Right lobe of liver (tissue), 6 donors: ENCODE results near the gene FUOM. TPM values are rescaled to one million over a fixed set of nuclear protein-coding genes. Genes with fewer than 3 reads are reported as not detected.
A peak's percentile ranks its signal among the peaks of the same experiment; 100 is the strongest.

Experiments
- ATAC-seq, 4 donors: fragments of 200-7000 bp; cut with Tn5 transposase; one replicate each; pipeline ENCODE4 v1.9.1; 2020; ENCODE audit warnings: mild to moderate bottlenecking in 4 of 4, moderate library complexity in 4 of 4
- DNase-seq, 3 donors: peaks; one replicate each; pipeline ENCODE4 v3.0.0-alpha.2; 2020
- H3K27ac ChIP-seq, 3 donors: fragments of 200-600 bp; one replicate each; pipeline ENCODE4 v1.8.0; 2022
- H3K27me3 ChIP-seq, 2 donors: fragments of 200-600 bp; one replicate each; pipeline ENCODE4 v1.8.0; 2022
- H3K36me3 ChIP-seq, 4 donors: fragments of 200-600 bp; sonication (generic) in 1 of 4; one replicate each; pipeline versions ENCODE4 v1.5.1 to v1.8.0; 2017 to 2022; ENCODE audit warnings: control low read depth in 1 of 4
- H3K4me1 ChIP-seq, 4 donors: fragments of 200-600 bp; sonication (generic) in 1 of 4; one replicate each; pipeline versions ENCODE4 v1.5.1 to v1.8.0; 2017 to 2022; ENCODE audit warnings: control low read depth in 1 of 4
- H3K4me3 ChIP-seq, 3 donors: fragments of 200-600 bp; one replicate each; pipeline ENCODE4 v1.8.0; 2022
- H3K9me3 ChIP-seq, 4 donors: fragments of 200-600 bp; sonication (generic) in 1 of 4; one replicate each; pipeline versions ENCODE4 v1.5.1 to v1.8.0; 2017 to 2022; ENCODE audit warnings: control low read depth in 1 of 4
- POLR2A ChIP-seq: fragments of 450-650 bp; IDR thresholded peaks from one replicate; pipeline ENCODE4 v1.6.1; 2017; ENCODE audit warnings: antibody characterized with exemption, mild to moderate bottlenecking
- WGBS: methylation state at CpG from one replicate; pipeline ENCODE4 v1.1.6; 2018; ENCODE audit warnings: low coverage, low lambda C conversion rate; ENCODE audit not compliant: insufficient coverage; ENCODE audit errors: missing lambda C conversion rate; 5-methylcytosine and 5-hydroxymethylcytosine counted together
- intact Hi-C, 2 donors: fragments of 100-400 bp; cut with DNase I; formaldehyde crosslinking; loops; one replicate each; pipeline versions ENCODE4 v1.11.2 to v1.14.1; 2022
- total RNA-seq, 6 experiments: library from RNA; depleted of rRNA in 2 of 6; stranded (reverse); fragments of >200 nt in 2 of 6; fragmentation: NEBNext Ultra II Directional in 3 of 6; extraction: Animal tissue kit (Norgen Biotek cat#: 25700) in 3 of 6; gene quantifications; one replicate each; pipeline versions ENCODE4 v1.1.0 to v1.2.4, GENCODE V29; 2016 to 2023
- TF ChIP-seq, protein P1 (sequence below), 4 donors: fragments of 200-600 bp in 3 of 4; fragments of 450-650 bp in 1 of 4; IDR thresholded peaks; one replicate each; pipeline versions ENCODE4 v1.5.1 to v1.8.0; 2016 to 2022; ENCODE audit warnings: antibody characterized with exemption in 4 of 4, mild to moderate bottlenecking in 2 of 4
- donor health status: DM: no; HTN: yes; CAD: no.
- donor health status: DM: no; HTN: no; CAD: no.
- donor health status: DM: no; HTN: no; CAD: no.
- donor health status: DM: no; HTN: yes; CAD: no.
- donor health status: DM: no; HTN: yes; CAD: no.

Gene FUOM
- total RNA-seq, 6 experiments from 2014 or later = 76.1 to 158 (median 124) TPM

DNA sequence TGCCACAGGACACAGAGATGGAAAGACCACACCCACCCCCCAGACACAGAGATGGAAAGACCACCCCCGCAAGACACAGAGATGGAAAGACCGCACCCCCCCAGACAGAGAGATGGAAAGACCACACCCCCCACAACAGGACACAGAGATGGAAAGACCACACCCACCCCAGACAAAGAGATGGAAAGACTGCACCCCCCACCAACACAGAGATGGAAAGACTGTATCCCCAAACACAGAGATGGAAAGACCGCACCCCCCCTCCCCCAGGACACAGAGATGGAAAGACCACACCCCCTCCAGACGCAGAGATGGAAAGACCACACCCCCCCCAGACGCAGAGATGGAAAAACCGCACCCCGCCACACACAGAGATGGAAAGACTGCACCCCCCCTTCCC lies 41.1 kb downstream of the FUOM start:
- no peaks in the 10 kb centered on the region for H3K27me3 ChIP-seq
- DNase-seq = no peak
- WGBS = 100% methylated on average over 2 of the region's 7 CpGs

DNA sequence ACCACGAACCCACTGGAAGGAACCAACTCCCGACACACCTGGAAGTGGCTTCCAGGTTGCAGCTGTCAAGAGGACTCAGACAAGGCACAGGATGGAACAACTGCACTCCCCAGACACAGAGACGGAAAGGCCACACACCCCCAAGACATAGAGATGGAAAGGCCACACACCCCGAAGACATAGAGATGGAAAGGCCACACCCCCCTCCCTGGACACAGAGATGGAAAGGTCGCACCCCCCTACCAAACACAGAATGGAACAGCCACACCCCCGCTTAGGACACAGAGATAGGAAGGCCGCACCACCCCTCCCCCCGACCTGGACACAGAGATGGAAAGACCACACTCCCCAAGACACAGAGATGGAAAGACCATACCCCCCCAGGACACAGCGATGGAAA lies 41.6 kb downstream of the FUOM start:
- H3K4me3 ChIP-seq = no peak overlapping the region
- DNase-seq = no peak
- H3K4me1 ChIP-seq = peaks cover 0 to 5% (median 0%) of the 10 kb centered on the region in 4 donors
- ATAC-seq = no peak
- no peaks in the 10 kb centered on the region for H3K27me3 ChIP-seq
- H3K9me3 ChIP-seq = no peaks in the 10 kb centered on the region
- H3K36me3 ChIP-seq = peaks cover 0 to 11% (median 5%) of the 10 kb centered on the region in 4 donors
- intact Hi-C loops = no loop called here
- WGBS = 84% methylated on average over 6 of the region's 9 CpGs
- no peak for TF ChIP-seq POLR2A
- no peak overlapping the region for H3K27ac ChIP-seq

More for the DNA sequence above, 41.1 kb downstream of the FUOM start:
- H3K36me3 ChIP-seq = peaks cover 0 to 7% (median 3%) of the 10 kb centered on the region in 4 donors
- no peaks in the 10 kb centered on the region for H3K9me3 ChIP-seq
- intact Hi-C loops = no loop called here
- H3K27ac ChIP-seq = no peak overlapping the region
- no peak overlapping the region for H3K4me3 ChIP-seq
- ATAC-seq = no peak
- peaks cover 0 to 5% (median 0%) of the 10 kb centered on the region in 4 donors for H3K4me1 ChIP-seq
- no peak for TF ChIP-seq POLR2A
- TF ChIP-seq, protein P1, sequence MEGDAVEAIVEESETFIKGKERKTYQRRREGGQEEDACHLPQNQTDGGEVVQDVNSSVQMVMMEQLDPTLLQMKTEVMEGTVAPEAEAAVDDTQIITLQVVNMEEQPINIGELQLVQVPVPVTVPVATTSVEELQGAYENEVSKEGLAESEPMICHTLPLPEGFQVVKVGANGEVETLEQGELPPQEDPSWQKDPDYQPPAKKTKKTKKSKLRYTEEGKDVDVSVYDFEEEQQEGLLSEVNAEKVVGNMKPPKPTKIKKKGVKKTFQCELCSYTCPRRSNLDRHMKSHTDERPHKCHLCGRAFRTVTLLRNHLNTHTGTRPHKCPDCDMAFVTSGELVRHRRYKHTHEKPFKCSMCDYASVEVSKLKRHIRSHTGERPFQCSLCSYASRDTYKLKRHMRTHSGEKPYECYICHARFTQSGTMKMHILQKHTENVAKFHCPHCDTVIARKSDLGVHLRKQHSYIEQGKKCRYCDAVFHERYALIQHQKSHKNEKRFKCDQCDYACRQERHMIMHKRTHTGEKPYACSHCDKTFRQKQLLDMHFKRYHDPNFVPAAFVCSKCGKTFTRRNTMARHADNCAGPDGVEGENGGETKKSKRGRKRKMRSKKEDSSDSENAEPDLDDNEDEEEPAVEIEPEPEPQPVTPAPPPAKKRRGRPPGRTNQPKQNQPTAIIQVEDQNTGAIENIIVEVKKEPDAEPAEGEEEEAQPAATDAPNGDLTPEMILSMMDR (IDR thresholded peaks at IDR 0.05) = no peak

DNA sequence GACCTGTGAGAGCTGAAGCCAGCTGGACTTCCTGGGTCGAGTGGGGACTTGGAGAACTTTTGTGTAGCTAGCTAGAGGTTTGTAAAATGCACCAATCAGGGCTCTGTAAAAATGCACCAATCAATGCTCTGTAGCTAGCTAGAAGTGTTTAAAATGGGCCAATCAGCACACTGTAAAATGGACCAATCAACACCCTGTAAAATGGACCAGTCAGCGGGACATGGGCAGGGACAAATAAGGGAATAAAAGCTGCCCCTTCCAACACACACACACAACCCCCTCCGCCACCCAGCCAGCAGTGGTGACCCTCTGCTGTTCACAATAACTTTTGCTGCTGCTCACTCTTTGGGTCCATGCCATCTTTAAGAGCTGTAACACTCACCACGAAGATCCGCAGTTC lies 42.0 kb downstream of the FUOM start:
- ATAC-seq (no peak), DNase-seq (no peak)
- Histone ChIP-seq H3K4me3 (no peak overlapping the region), H3K27ac (no peak overlapping the region), H3K4me1 (peaks cover 0 to 5% (median 0%) of the 10 kb centered on the region in 4 donors), H3K36me3 (peaks cover 0 to 15% (median 6%) of the 10 kb centered on the region in 4 donors), H3K9me3 (no peaks in the 10 kb centered on the region), H3K27me3 (no peaks in the 10 kb centered on the region)
- intact Hi-C loops = no loop called here
- 86% methylated on average over 3 of the region's 5 CpGs for WGBS
- TF ChIP-seq POLR2A = no peak
- TF ChIP-seq, protein P1 (IDR thresholded peaks at IDR 0.05) = no peak

DNA sequence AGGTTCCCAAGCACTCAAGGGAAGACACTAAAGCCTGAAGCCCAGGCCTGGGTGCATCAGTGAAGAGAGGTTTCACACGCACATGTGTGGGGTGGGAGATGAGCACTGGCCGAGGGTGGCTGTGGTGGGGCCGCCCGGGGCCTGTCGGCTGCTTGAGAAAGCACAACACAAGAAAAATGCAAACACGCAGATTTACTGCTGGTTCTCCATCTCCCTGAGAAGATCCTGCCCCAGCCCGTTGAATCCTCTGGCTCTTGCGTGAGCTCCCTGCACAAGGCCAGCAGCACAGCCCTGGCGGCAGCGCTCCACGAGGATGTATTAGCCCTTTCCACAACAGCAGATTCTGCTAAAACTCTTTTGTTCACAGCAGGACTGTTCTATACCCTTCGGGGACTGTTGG lies 42.9 kb downstream of the FUOM start:
- DNase-seq (peak in 1 of 3 donors; percentile 13), ATAC-seq (no peak)
- H3K4me3 ChIP-seq = no peak overlapping the region
- peaks cover 0 to 10% (median 3%) of the 10 kb centered on the region in 4 donors for H3K4me1 ChIP-seq
- no peaks in the 10 kb centered on the region for H3K27me3 ChIP-seq
- 91% methylated on average over 10 of the region's 12 CpGs for WGBS
- peaks cover 0 to 16% (median 6%) of the 10 kb centered on the region in 4 donors for H3K36me3 ChIP-seq
- no peaks in the 10 kb centered on the region for H3K9me3 ChIP-seq
- intact Hi-C loops = no loop called here
- no peak overlapping the region for H3K27ac ChIP-seq
- TF ChIP-seq, protein P1 (IDR thresholded peaks at IDR 0.05) = no peak
- no peak for TF ChIP-seq POLR2A

DNA sequence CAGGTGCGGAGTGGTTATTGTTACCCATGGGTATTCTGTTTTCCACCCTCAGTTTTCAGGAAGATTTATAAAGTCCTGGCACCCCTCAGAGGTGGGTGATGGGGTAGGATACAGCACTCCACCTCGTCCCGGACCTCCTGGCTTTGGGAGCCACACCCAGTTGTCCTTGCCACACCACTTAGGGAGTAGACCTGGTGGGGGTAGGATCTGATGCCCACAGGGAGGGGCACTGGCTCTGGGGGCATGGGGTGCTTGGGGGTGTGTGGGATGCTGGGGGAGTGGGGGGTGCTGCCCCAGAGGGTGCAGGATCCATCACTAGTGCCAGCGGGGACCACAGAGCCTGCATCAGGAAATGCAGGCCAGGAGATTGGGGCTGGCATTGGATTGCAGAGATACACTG lies 44.6 kb downstream of the FUOM start:
- no peak for ATAC-seq
- DNase-seq = peak in 1 of 3 donors; percentile 10
- WGBS = 62% methylated on average over 4 of the region's 4 CpGs
- no peaks in the 10 kb centered on the region for H3K9me3 ChIP-seq
- no peak overlapping the region for H3K4me3 ChIP-seq
- no peak for TF ChIP-seq POLR2A
- TF ChIP-seq, protein P1 (IDR thresholded peaks at IDR 0.05) = no peak
- intact Hi-C loops = no loop called here
- no peak overlapping the region for H3K27ac ChIP-seq
- H3K36me3 ChIP-seq = peaks cover 0 to 16% (median 6%) of the 10 kb centered on the region in 4 donors
- peaks cover 0 to 13% (median 4%) of the 10 kb centered on the region in 4 donors for H3K4me1 ChIP-seq
- no peaks in the 10 kb centered on the region for H3K27me3 ChIP-seq
